Left renal pelvis (tissue), 4 donors: ENCODE measurements around the gene WHAMM. TPM values are rescaled to one million over a fixed set of nuclear protein-coding genes. Genes with fewer than 3 reads are reported as not detected.

ENCODE experiments used
- DNase-seq, 4 donors: peaks; one replicate each; pipeline ENCODE4 v3.0.0-alpha.2; 2013; ENCODE audit warnings: low read depth in 4 of 4, low spot score in 3 of 4
- polyA plus RNA-seq, 4 donors: library from polyadenylated mRNA; unstranded; fragments of 120-200 nt; gene quantifications; one replicate each; pipeline ENCODE4 v1.2.1, GENCODE V29; 2013; ENCODE audit not compliant: insufficient read length in 4 of 4

The WHAMM gene
- polyA plus RNA-seq, 4 donors: 8.6 to 15.8 (median 12.4) TPM

GRCh38 chr15:82835391-82835917, 26.0 kb downstream of the WHAMM start:
- no peak for DNase-seq

DNA sequence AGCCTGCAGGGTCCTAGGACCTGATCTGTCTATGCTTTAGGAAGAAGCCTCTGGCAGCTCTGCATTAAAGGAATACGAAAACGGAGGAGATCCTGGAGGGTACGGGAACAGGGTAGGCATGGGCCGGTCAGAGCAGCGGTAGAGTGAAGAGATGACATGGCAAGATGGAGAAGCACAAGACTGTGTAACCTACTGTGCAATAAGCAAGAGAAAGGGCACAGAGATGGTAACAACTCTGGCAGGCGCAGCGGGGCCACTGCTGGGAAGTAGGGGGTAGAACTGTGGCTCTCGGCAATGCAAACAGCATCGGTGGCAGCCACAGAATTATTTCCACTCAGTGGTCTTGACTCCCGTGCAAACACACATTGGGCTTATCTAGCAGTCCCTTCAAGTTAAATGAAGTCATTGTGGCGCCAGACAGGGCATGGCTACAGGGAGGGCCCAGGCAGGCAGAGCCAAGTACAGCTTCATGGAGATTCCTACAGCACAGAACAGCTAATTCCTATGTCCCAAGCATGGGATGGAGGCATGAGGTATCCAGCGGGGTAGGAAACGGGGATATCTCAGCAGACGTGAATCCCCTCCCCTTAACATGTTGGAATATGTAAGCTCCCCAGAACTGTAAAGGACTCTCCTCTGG, 28.8 kb downstream of the WHAMM start:
- DNase-seq: no peak

DNA sequence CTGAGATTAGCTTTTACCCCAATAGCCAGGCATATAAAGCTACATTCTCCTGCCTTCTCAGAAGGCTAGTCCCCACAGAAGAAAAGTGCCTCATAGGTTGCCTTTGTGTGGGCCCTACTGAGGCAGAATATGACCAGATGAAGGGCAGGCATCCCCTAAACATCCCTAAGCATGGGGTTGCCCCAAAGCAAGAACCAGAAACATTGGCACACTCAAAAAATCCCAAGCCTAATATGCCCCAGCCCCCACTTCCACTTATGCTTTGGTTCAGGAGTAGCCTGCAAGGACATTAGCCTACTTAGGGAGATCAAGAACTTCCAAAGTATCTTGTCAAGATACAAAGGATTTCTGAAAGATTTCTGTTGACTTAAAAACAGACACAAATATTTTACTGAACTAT, 29.7 kb downstream of the WHAMM start:
- no peak for DNase-seq

DNA sequence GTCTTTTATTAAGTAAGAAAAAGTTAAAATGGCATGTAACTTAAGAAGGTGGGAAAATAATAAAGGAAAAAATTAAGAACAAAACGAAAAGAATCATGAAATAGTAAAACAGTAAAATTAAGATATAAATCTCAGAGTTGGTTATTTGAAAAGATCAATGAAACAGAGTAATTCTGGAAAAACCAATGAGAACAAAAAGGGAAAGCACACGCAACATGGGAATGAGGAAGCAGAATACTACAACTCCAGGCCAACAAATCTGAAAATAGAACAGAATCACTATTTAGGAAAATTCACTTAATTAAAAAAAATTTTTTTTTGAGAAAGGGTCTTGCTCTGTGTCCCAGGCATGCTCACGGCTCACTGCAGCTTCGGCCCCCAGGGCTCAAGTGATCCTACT, 30.7 kb downstream of the WHAMM start:
- no peak for DNase-seq

DNA sequence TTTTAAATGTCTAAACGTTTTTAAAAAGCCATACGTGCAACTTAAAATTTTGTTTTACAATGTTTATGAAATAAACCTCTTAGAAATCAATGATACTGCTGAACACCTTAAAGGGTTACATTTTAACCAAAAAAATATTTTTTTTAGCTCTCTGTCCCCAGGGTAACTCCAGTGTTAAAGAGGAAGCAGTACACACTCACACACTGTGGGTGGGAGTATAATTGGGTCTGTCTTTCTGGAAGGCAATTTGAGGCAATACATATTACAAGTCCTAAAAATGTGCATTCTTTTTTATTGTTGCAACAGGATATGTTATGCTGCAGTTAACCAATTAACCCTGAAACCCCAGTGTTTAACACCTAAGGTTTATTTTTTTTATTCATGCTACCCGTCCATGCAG, 34.1 kb downstream of the WHAMM start:
- DNase-seq: no peak

DNA sequence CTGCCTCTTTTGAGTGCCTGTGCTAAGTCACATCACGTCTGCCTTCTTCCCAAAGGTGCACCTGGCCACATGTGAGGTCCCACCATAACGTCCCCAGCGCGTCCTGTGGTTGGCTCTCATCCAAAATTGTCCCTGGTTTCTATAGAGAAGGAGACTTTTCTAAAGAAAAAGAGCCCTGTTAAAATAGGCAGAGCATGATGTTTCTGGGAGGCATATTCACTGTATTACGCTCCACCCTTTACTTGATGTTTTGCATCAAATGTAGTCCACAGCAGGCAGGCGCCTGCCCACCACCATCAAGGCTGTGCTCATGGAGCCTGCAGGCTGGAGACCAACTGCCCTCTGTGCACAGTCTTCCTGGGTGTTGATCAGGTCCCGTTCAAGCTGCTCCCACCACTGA, 36.3 kb downstream of the WHAMM start:
- no peak for DNase-seq

DNA sequence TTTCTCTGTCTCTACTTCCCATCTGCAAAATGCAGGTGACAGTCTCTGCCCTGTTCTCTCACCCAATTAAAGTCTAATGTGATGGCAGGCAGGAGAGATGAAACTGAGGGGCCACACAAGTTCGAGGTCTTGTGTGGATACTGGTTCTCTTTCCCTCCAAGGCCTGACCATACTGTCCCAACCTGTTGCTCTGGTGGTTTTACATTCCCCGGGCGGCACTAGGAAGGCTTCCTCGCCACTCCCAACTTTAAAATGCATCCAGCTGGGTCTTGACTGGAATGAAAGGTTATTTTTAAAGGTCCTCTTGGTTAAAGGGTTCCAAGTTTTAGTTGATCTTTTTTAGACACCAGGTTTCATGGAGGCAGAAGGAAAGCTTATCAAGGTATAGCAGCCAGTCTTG, 37.2 kb downstream of the WHAMM start:
- DNase-seq: no peak

GRCh38 chr15:82847703-82848102, 38.3 kb downstream of the WHAMM start:
- no peak for DNase-seq

DNA sequence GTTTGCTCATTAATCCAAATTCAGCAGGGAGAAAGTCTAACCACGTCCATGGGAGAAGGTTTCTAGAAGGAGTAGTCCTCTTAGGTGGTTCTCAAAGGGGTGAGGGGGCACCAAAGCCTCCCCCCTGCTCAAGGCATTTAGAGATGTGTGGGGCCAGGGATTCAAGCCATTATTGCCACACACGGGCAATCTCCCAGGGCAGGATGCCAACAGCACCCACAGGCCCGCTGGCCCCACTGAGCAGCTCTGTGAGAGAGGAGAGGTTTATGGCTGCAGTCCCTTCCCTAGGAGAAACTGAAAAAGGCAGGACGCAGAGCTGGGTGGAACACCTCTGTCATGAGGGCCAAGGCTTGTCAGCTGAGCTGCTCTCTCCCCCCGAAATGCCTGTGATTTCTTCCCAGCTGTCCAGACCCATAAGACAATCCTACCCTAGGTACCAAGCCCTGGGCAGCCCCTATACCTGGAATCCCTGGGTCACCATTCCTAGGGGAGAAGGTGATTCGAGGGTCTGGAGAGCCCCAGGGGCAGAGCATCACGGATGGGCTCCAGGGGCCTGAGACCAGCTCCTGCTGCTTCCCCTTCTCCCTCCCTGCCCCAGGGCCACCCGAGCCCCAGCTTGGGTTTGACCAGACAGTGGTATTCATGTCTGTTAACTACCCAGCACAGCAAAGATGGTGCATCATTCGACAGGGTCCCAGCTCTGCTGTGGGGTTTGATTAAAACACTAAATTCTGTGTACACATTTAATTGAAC, 39.0 kb downstream of the WHAMM start:
- DNase-seq: no peak

DNA sequence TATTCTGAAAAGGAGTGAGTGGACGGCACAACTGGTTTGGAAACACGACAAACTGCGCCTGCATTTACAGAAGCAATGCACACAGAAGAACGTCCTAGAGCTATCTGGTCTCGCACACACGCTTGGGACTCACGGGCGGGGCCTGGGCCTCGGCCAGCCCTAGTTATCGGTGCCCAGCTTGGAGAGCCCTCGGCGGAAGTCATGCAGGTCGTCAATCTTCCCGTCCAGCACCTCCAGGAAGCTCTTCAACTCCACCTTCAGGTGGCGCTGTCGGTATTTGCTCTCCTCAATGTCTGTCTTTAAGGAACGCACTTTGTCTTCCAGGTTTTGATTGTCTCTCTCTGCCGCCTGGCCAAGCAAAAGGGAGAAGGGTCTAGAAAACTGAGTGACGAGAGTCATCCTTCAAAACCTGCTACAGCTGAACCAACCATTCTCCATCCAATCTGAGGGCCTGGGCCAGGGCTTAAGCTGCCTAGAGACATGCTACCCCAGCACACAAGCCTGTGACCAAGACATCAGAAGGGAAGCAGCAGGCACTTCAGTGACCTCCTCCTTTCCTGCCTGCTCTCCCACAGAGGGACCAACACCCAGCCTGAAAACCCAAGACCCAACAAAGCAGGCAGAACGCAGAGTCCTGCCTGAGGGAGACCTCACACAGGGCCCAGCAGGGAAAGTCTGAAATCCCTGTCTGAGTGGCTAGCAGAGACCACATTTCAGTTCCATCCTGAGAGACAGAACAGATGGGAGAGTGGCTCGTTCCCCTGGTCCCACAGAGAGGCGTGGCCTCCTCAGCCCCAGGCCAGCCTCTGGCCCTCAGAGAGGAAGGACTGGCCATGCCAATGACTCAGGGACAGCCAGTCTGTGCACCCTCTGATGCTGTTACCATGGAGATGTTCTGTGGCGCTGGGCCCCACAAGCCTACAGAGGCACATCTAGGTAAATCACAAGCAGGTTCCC, 40.4 kb downstream of the WHAMM start:
- DNase-seq: peak; percentile 68 to 75 (median 68)

DNA sequence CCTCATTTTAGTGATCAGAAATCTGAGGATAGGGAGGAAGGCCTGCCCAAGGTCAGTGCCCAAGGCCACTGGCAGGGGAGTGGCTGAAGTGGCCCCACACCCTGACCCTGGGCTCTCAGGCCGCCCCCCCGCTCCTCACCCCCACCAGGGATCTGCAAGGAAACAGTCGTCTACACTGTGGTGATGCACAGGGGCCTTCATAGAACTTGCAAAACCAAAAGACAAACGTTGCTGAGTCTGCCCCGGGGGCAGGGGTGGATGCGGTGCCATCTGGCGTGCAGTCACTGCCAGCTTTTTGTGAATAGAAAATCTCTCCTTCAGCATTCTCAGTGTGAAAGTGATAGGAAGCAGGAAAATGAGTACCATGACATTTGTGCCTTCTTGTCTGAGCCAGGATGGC, 41.3 kb downstream of the WHAMM start:
- DNase-seq: no peak

- DNase-seq: no peak
Measured at GRCh38 chr15:82851306-82851850, 42.0 kb downstream of the WHAMM start.

- no peak for DNase-seq
Measured at GRCh38 chr15:82851981-82852511, 42.6 kb downstream of the WHAMM start.

DNA sequence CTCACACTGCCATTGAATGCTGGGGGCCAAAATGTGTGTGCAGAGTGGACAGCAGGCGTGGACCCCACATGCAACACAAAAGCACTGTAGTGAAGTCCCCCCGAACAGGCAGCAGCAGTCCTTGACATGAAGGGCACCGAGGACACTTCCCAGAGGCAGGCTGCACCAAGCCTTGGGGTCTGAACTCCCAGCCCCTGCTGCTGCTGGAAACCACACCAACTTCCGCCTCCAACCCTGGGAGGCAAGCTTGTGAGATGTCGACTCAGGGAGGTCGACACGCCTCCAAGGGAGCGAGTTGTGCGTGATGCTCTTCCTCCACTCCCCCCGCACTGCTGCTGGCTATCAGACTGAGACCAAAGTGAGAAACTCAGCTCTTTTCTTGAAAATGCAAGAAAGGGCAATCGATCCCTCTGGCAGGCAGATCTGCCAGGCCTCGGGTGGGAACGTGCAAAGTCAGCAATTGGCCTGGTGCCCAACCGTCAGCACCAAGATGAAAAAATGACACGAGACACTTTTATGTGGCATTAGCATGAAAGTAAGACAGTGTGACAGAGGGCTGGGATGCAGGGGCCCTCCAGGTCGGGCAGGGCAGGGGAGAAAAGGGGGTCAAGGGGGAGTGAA, 43.6 kb downstream of the WHAMM start:
- DNase-seq: no peak

DNA sequence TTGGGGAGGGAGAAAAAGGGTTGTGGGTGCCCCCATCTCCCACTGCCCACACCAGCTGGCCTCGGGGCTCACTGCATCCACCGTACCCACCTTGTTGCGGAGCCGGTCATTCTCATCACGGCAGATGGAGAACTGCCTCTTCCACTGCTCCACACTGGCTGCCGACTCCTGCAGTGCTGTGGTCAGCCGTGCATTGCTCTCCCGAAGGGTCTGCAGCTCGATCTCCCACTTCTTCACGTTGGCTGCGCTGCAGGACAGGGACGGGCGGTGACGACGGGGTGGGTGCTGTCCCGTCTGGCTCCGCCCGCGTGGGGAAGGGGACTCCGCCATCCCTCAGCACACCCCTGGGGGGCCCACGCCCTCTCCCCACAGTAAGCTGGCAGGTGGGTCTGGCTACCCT, 45.1 kb downstream of the WHAMM start:
- DNase-seq: no peak

DNA sequence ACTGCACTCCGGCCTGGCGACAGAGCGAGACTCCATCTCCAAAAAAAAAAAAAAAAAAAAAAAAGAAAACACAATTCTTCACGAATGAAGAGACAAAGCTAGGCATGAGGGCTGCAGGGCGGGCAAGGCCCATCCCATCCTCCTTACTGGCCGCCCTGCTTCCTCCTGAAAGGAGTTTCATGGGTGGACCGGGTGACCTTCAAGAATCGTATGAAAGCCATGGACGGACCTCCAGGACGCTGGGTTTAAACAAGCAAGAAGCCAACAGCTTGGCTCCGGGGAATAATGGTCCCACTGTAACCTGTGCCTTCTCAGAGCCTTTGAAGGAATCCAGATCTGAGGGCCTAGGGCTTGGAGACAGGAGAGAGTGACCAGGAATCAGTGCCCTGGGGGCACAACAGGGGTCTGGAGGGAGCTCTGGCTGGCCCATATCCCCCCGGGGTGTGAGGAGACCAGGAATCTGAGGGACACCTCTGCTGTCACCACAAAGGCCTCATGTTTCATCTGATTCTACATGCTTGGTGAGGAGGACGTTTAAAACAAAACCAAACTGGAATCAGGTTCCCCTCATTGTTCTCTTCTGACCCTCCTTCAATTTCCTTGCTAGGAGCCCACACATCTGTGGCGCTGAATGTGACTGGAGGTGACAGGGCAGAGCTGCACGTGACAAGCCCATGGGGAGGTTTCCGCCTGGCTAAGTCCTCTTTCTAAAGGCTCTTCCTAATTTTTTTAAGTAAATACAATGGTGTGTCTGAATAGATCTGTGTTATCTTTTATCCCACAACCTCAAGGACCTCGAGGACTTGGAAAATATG, 46.1 kb downstream of the WHAMM start:
- DNase-seq: no peak

- DNase-seq: no peak
Measured at GRCh38 chr15:82856397-82857170, 47.2 kb downstream of the WHAMM start.

GRCh38 chr15:82858932-82859331, 49.5 kb downstream of the WHAMM start:
- no peak for DNase-seq
